DMS53 treated with DMSO at 0.1 percent for 48 hours (cell line): ENCODE measurements around the gene DOCK2.
"Not testable (repeated sequence)": the region's sequence is repeated elsewhere in the genome, so short reads cannot be mapped to it uniquely, and the experiment has no call there.

ENCODE experiments used
- DNase-seq: peaks from one replicate; lab custom pipeline; 2025; ENCODE audit not compliant: unreplicated experiment; lab: John Stamatoyannopoulos, UW

DOCK2 gene

GRCh38 chr5:169752566-169752965 is 115.5 kb downstream of the DOCK2 start:
- not testable (repeated sequence) for DNase-seq

DNA sequence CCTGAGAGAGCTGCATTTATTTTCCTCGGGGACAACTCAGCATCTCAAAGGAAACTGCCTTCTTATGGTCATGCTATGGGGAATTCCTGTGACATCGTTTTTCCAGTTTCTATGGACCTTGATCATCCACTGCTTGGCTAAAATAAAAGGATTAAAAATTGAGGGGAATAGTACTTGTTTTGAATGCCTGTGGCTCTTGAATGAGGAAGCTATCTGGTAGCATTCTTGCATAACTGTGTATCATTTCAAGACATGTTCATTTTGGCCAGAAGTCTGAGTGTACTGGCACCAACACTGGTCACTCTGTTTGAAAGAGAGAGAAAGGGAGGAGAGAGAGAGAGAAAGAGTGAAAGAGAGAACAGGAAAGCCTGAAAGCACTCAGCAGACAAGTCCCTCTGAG is 116.7 kb downstream of the DOCK2 start:
- no peak for DNase-seq

- DNase-seq: no peak
Measured at GRCh38 chr5:169754737-169755136, 117.7 kb downstream of the DOCK2 start.

GRCh38 chr5:169756071-169756765 is 119.1 kb downstream of the DOCK2 start:
- no peak for DNase-seq

DNA sequence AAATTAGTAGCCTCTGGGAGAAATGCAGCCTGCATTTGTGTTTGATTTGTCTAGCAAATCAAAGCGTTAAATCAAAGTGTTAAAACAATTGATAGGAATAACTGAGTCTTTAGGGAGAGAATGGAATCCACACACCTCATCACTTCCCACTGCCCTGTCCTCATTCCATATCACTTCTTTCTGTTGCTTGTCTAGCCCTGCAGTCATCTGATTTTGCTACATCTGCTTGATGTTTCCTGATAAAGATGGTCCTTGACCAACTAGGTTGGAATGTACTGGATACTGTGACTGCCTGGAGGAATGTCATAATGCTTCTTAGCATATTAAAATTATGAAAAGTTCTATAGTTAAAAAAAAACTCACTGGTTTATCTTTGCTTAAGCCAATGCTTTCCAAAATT is 119.9 kb downstream of the DOCK2 start:
- no peak for DNase-seq

DNA sequence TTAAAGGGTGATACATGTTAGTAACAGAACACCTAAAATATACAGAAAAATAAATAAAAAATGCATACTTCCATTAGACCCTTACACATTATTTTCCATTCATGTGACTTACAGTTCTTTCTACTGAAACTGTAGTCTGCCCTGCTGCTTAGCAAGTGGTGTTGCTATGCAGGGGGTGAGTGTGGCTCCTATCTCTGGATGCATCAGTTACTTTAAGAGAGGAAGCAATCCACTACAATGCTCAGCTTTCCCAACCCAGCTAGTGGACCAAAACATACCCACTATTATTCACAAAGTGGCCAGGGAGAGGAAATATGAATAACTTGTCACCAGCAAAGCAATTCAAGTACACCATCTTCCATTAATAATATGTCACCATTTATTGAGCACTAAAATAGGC is 121.8 kb downstream of the DOCK2 start:
- DNase-seq: no peak

- DNase-seq: no peak
Measured at GRCh38 chr5:169760229-169760628, 123.2 kb downstream of the DOCK2 start.

DNA sequence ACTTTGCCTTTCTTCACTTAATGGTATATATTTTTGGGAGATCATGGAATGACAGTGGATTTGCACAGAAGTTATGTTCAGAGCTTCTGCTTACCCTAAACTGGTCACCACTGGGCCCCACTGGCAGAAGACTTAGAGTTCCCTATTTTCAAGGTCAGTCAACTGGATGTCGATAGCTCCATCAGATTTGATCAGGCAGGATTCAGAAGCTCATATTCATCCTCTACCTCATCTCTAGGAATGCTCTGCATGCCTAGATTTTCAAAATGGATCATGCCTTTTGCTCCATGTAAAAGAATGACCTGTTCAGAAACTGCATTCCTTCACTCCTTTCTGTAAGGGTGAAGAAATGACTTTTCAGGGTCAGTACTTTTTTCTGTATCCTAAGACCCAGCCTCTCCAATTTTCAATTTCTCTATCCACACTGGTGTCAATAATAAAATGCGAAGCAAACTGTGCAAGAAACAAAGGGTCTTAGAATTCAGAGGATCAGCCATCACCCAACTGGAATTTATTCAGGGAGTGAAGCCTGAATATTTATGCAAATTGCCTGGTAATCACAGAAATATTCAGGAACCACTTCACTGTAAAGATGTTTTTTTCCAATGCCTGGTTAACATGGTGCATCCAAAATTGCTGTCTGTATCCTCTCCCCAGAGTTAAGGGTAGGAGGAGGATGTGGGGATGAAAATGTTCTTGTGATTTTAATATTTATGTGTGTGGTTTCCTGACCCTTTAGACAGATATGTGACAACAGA is 125.4 kb downstream of the DOCK2 start:
- DNase-seq: no peak

DNA sequence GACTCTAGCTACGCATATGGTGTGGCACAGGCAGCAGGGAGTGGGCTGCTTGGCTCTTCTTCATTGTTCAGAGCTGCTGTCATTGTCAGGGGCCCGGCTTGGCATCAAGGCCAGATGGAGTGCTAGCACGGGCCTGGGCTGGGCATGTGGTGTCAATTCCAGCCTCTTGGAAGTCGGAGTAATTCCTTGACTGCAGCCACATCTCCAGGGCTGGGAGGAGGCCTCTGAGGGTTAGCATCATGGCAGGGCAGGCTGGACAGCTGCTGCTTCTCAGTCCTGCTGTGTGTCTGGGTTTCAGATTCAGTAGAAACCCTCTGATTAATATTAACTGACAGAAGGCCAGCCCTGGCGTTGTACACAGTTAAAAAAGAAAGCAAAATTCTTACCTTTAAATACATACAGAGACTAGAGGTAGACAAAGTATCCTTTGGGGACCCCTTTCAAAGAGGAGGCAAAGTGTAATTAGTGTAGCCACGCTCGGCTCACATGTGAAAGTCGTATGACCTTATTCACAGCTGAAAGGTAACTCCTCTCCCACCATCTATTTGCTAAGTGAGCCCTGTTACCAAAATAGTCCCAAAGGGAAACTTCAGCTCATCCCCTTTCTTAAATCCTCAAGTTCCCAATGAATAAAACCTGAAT is 126.4 kb downstream of the DOCK2 start:
- DNase-seq: no peak

GRCh38 chr5:169764018-169764378 is 126.9 kb downstream of the DOCK2 start:
- no peak for DNase-seq

- DNase-seq: no peak
Measured at GRCh38 chr5:169765176-169765996, 128.3 kb downstream of the DOCK2 start.

DNA sequence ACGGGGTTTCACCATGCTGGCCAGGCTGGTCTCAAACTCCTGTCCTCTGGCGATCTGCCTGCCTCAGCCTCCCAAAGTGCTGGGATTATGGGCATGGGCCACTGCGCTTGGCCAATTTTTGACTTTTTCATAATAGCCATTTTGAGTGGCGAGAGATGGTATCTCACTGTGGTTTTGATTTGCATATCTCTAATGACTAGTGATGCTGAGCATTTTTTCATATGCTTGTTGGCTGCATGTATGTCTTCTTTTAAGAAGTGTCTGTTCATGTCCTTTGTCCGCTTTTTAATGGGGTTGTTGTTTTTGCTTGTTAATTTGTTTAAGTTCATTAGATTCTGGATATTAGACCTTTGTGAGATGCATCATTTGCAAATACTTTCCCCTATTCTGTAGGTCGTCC is 129.9 kb downstream of the DOCK2 start:
- DNase-seq: not testable (repeated sequence)

DNA sequence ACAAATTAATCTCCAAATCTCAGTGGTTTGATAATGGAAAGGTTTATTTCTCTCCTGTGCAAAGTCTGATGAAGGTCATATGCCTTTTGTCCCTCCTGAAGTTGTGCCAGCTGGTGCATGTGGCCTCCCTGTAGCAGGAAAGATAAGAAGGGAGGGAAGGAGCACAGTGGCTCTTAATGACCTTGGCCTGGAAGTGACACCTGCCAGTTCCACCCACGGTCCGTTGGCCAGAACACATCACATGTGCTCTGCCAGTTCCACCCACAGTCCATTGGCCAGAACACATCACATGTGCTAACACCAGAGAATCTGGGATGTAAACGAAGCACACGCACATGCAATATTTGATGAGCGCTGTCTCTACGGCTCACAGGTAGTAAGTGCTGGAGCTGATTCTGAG is 130.9 kb downstream of the DOCK2 start:
- DNase-seq: no peak

GRCh38 chr5:169768416-169768815 is 131.3 kb downstream of the DOCK2 start:
- no peak for DNase-seq

DNA sequence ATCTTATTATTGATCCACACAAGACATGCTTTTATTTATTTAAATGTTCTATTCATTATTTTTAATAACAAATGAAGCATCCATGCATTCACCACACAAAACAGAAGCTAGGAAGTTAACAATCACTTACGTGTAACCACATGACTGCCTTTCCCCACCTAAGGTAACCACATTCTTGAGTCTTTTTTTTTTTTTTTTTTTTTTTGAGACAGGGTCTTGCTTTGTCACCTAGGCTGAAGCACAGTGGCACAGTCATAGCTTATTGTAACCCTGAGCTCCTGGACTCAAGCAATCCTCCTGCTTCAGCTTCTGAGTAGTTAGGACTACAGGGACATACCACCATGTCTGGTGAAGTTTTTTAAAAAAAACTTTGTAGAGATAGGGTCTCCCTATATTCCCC is 133.0 kb downstream of the DOCK2 start:
- DNase-seq: no peak

GRCh38 chr5:169772256-169772655 is 135.2 kb downstream of the DOCK2 start:
- no peak for DNase-seq

- no peak for DNase-seq
Measured at GRCh38 chr5:169772688-169773087, 135.6 kb downstream of the DOCK2 start.

GRCh38 chr5:169777159-169777558 is 140.1 kb downstream of the DOCK2 start:
- no peak for DNase-seq

- no peak for DNase-seq
Measured at GRCh38 chr5:169778622-169779596, 141.8 kb downstream of the DOCK2 start.
